Measurements from ENCODE around the gene BAMBI. TPM values are rescaled to one million over a fixed set of nuclear protein-coding genes. Genes with fewer than 3 reads are reported as not detected.
A peak's percentile ranks its signal among the peaks of the same experiment; 100 is the strongest.

Gene BAMBI
- total RNA-seq: 10 to 100 TPM in 1 of 2 donors, 1 to 10 TPM in 1; 9.1 to 26.0 TPM

- peak within 1 kb of the TSS in 3 of 4 donors; percentile 63 to 68 (median 64) for H3K27ac ChIP-seq
- ATAC-seq (peak; percentile 95), DNase-seq (peak; percentile 89 to 96 (median 92))
- intact Hi-C loops (cut with DNase I): loop anchor here (10.0 kb wide), 1 partner anchor 318 kb away; no protein-coding TSS in a partner anchor
- H3K36me3 ChIP-seq (replicated peaks in 1 of 2; ENCODE audit: insufficient read depth in 1 of 2, low read depth in 2 of 2): no peaks in the 10 kb centered on the region
- TF ChIP-seq POLR2A (IDR thresholded peaks at IDR 0.05) (peak; percentile 88 to 92 (median 91)), CTCF (IDR thresholded peaks at IDR 0.05) (peak; percentile 41 to 93 (median 72))
- H3K4me3 ChIP-seq: peak within 1 kb of the TSS; percentile 37 to 49
- no peaks in the 10 kb centered on the region for H3K9me3 ChIP-seq
- H3K4me1 ChIP-seq: peaks cover 17% of the 10 kb centered on the region
- 0% methylated on average over 118 of the region's 120 CpGs; no CpG with 5 or more reads in 1 of the 2 donors for WGBS, 2 donors
- peaks cover 0 to 4% of the 10 kb centered on the region in 2 donors for H3K27me3 ChIP-seq
Measured at GRCh38 chr10:28676968-28677887, at the start of gene BAMBI. Gene BAMBI, plus strand, starts transcription at chr10:28677521. Its CDS starts 377 bp downstream, at chr10:28677898.

GRCh38 chr10:28628184-28628893, 49.0 kb upstream of the BAMBI start:
- no peaks in the 10 kb centered on the region for H3K36me3 ChIP-seq (replicated peaks in 1 of 2; ENCODE audit: insufficient read depth in 1 of 2, low read depth in 2 of 2)
- H3K27me3 ChIP-seq: no peaks in the 10 kb centered on the region
- peak; percentile 78 to 93 (median 80) for TF ChIP-seq CTCF (IDR thresholded peaks at IDR 0.05)
- no peak for TF ChIP-seq POLR2A (IDR thresholded peaks at IDR 0.05)
- H3K4me1 ChIP-seq: no peaks in the 10 kb centered on the region
- 13 to 24% methylated on average over 14 to 15 of the region's 15 CpGs for WGBS, 2 donors
- intact Hi-C loops (cut with DNase I): loop anchor here (2.0 kb wide), 1 partner anchor 674 kb away; no protein-coding TSS in a partner anchor
- ATAC-seq (peak; percentile 87), DNase-seq (peak; percentile 82 to 87 (median 82))
- no peak overlapping the region for H3K4me3 ChIP-seq
- no peaks in the 10 kb centered on the region for H3K9me3 ChIP-seq
- no peak overlapping the region for H3K27ac ChIP-seq

GRCh38 chr10:28631896-28632583, 45.3 kb upstream of the BAMBI start:
- TF ChIP-seq POLR2A (IDR thresholded peaks at IDR 0.05): no peak
- TF ChIP-seq CTCF (IDR thresholded peaks at IDR 0.05): no peak
- Histone ChIP-seq H3K27me3 (no peaks in the 10 kb centered on the region), H3K9me3 (no peaks in the 10 kb centered on the region), H3K4me1 (no peaks in the 10 kb centered on the region), H3K27ac (no peak overlapping the region), H3K36me3 (replicated peaks in 1 of 2; ENCODE audit: insufficient read depth in 1 of 2, low read depth in 2 of 2) (no peaks in the 10 kb centered on the region), H3K4me3 (no peak overlapping the region)
- DNase-seq (no peak), ATAC-seq (no peak)
- intact Hi-C loops (cut with DNase I): no loop called here
- 84 to 85% methylated on average over 5 of the region's 5 CpGs for WGBS, 2 donors

- H3K27ac ChIP-seq: no peak overlapping the region
- H3K27me3 ChIP-seq: no peaks in the 10 kb centered on the region
- TF ChIP-seq CTCF (IDR thresholded peaks at IDR 0.05) (no peak), POLR2A (IDR thresholded peaks at IDR 0.05) (no peak)
- WGBS, 2 donors: 89 to 100% methylated on average over 1 of the region's 1 CpG
- intact Hi-C loops (cut with DNase I): no loop called here
- H3K9me3 ChIP-seq: no peaks in the 10 kb centered on the region
- no peak for DNase-seq
- no peak for ATAC-seq
- no peak overlapping the region for H3K4me3 ChIP-seq
- H3K36me3 ChIP-seq (replicated peaks in 1 of 2; ENCODE audit: insufficient read depth in 1 of 2, low read depth in 2 of 2): no peaks in the 10 kb centered on the region
- no peaks in the 10 kb centered on the region for H3K4me1 ChIP-seq
Measured at GRCh38 chr10:28632584-28632945, 44.8 kb upstream of the BAMBI start.
